ENCODE data around the gene VPS29. TPM values are rescaled to one million over a fixed set of nuclear protein-coding genes. Genes with fewer than 3 reads are reported as not detected.

Gene VPS29
- 73.5 and 75.8 TPM in 2 replicates for total RNA-seq
- long read RNA-seq, transcript VPS29-206 (4 exons, 1,523 nt), result major isoform, 69 of 122 reads
- long read RNA-seq, partial matches to known transcripts, result 2 of 122 reads
- long read RNA-seq, other reads (novel, unspliced or antisense), result 45 of 122 reads

- H3K36me3 Mint-ChIP-seq (ENCODE audit: unreplicated experiment), result peaks cover 1% of the 10 kb centered on the region
- H3K27me3 Mint-ChIP-seq (ENCODE audit: unreplicated experiment), result no peaks in the 10 kb centered on the region
- peak within 1 kb of the TSS; percentile 96 for H3K27ac Mint-ChIP-seq (ENCODE audit: unreplicated experiment)
- H3K4me1 Mint-ChIP-seq (ENCODE audit: unreplicated experiment), result peaks cover 30% of the 10 kb centered on the region
- no peak for TF ChIP-seq CTCF (IDR thresholded peaks at IDR 0.05)
- no peaks in the 10 kb centered on the region for H3K9me3 Mint-ChIP-seq (ENCODE audit: unreplicated experiment)
- peak; percentile 99 for DNase-seq (ENCODE audit: extremely low spot score, unreplicated experiment)
- H3K4me3 Mint-ChIP-seq (ENCODE audit: unreplicated experiment), result peak within 1 kb of the TSS; percentile 98
Observed at GRCh38 chr12:110501752-110502738, at the start of gene VPS29, which contains the start of gene RAD9B. TSS of gene VPS29 (minus strand) at chr12:110502111. CDS start at chr12:110502051, 60 bp downstream. TSS of gene RAD9B (plus strand) at chr12:110502331. CDS start at chr12:110502338, 7 bp downstream.

GRCh38 chr12:110550981-110551380 lies 49.1 kb upstream of the VPS29 start:
- DNase-seq (ENCODE audit: extremely low spot score, unreplicated experiment), result no peak
- no peak overlapping the region for H3K27ac Mint-ChIP-seq (ENCODE audit: unreplicated experiment)
- no peaks in the 10 kb centered on the region for H3K27me3 Mint-ChIP-seq (ENCODE audit: unreplicated experiment)
- H3K4me3 Mint-ChIP-seq (ENCODE audit: unreplicated experiment), result no peak overlapping the region
- H3K9me3 Mint-ChIP-seq (ENCODE audit: unreplicated experiment), result no peaks in the 10 kb centered on the region
- peaks cover 40% of the 10 kb centered on the region for H3K4me1 Mint-ChIP-seq (ENCODE audit: unreplicated experiment)
- peaks cover 6% of the 10 kb centered on the region for H3K36me3 Mint-ChIP-seq (ENCODE audit: unreplicated experiment)
- no peak for TF ChIP-seq CTCF (IDR thresholded peaks at IDR 0.05)

GRCh38 chr12:110549716-110550115 lies 47.8 kb upstream of the VPS29 start:
- no peak for TF ChIP-seq CTCF (IDR thresholded peaks at IDR 0.05)
- H3K4me1 Mint-ChIP-seq (ENCODE audit: unreplicated experiment), result peaks cover 37% of the 10 kb centered on the region
- H3K36me3 Mint-ChIP-seq (ENCODE audit: unreplicated experiment), result peaks cover 6% of the 10 kb centered on the region
- no peak overlapping the region for H3K4me3 Mint-ChIP-seq (ENCODE audit: unreplicated experiment)
- peak overlapping the region; percentile 31 for H3K27ac Mint-ChIP-seq (ENCODE audit: unreplicated experiment)
- no peaks in the 10 kb centered on the region for H3K27me3 Mint-ChIP-seq (ENCODE audit: unreplicated experiment)
- no peak for DNase-seq (ENCODE audit: extremely low spot score, unreplicated experiment)
- no peaks in the 10 kb centered on the region for H3K9me3 Mint-ChIP-seq (ENCODE audit: unreplicated experiment)

GRCh38 chr12:110548678-110549077 lies 46.8 kb upstream of the VPS29 start:
- TF ChIP-seq CTCF (IDR thresholded peaks at IDR 0.05), result no peak
- peaks cover 41% of the 10 kb centered on the region for H3K4me1 Mint-ChIP-seq (ENCODE audit: unreplicated experiment)

GRCh38 chr12:110547090-110547489 lies 45.2 kb upstream of the VPS29 start:
- H3K4me3 Mint-ChIP-seq (ENCODE audit: unreplicated experiment), result no peak overlapping the region
- peaks cover 49% of the 10 kb centered on the region for H3K4me1 Mint-ChIP-seq (ENCODE audit: unreplicated experiment)
- H3K36me3 Mint-ChIP-seq (ENCODE audit: unreplicated experiment), result peaks cover 10% of the 10 kb centered on the region
- no peaks in the 10 kb centered on the region for H3K27me3 Mint-ChIP-seq (ENCODE audit: unreplicated experiment)
- TF ChIP-seq CTCF (IDR thresholded peaks at IDR 0.05), result no peak
- H3K27ac Mint-ChIP-seq (ENCODE audit: unreplicated experiment), result no peak overlapping the region
- no peaks in the 10 kb centered on the region for H3K9me3 Mint-ChIP-seq (ENCODE audit: unreplicated experiment)
- no peak for DNase-seq (ENCODE audit: extremely low spot score, unreplicated experiment)

More at GRCh38 chr12:110548678-110549077, 46.8 kb upstream of the VPS29 start:
- Mint-ChIP-seq H3K36me3 (ENCODE audit: unreplicated experiment) (peaks cover 7% of the 10 kb centered on the region), H3K9me3 (ENCODE audit: unreplicated experiment) (no peaks in the 10 kb centered on the region), H3K27me3 (ENCODE audit: unreplicated experiment) (no peaks in the 10 kb centered on the region), H3K4me3 (ENCODE audit: unreplicated experiment) (no peak overlapping the region), H3K27ac (ENCODE audit: unreplicated experiment) (peak overlapping the region; percentile 61)
- DNase-seq (ENCODE audit: extremely low spot score, unreplicated experiment), result no peak

Data from osteocyte (in vitro differentiated cells).